ENCODE data around the gene GNL3. TPM values are rescaled to one million over a fixed set of nuclear protein-coding genes. Genes with fewer than 3 reads are reported as not detected.
"Not testable (repeated sequence)": the region's sequence is repeated elsewhere in the genome, so short reads cannot be mapped to it uniquely, and the experiment has no call there.

The GNL3 gene
- total RNA-seq, 1 experiment from 2014 or later: 127 TPM

- in situ Hi-C loops (cut with HindIII; ENCODE audit: low pct_unique_long_range_greater_than_20kb, low sequenced_read_pairs): no loop called here
- no peak for DNase-seq (ENCODE audit: low read depth)
Measured at GRCh38 chr3:52710512-52710911, 24.7 kb downstream of the GNL3 start.

- in situ Hi-C loops (cut with HindIII; ENCODE audit: low pct_unique_long_range_greater_than_20kb, low sequenced_read_pairs): no loop called here
- no peak for DNase-seq (ENCODE audit: low read depth)
Measured at GRCh38 chr3:52712291-52713212, 26.7 kb downstream of the GNL3 start.

- in situ Hi-C loops (cut with HindIII; ENCODE audit: low pct_unique_long_range_greater_than_20kb, low sequenced_read_pairs): no loop called here
- no peak for DNase-seq (ENCODE audit: low read depth)
Measured at GRCh38 chr3:52714335-52715302, 28.8 kb downstream of the GNL3 start.

- DNase-seq (ENCODE audit: low read depth): no peak
- in situ Hi-C loops (cut with HindIII; ENCODE audit: low pct_unique_long_range_greater_than_20kb, low sequenced_read_pairs): no loop called here
Measured at GRCh38 chr3:52715714-52716305, 30.0 kb downstream of the GNL3 start.

- in situ Hi-C loops (cut with HindIII; ENCODE audit: low pct_unique_long_range_greater_than_20kb, low sequenced_read_pairs): no loop called here
- no peak for DNase-seq (ENCODE audit: low read depth)
Measured at GRCh38 chr3:52719618-52720017, 33.8 kb downstream of the GNL3 start.

GRCh38 chr3:52721002-52721729 lies 35.3 kb downstream of the GNL3 start:
- in situ Hi-C loops (cut with HindIII; ENCODE audit: low pct_unique_long_range_greater_than_20kb, low sequenced_read_pairs): no loop called here
- no peak for DNase-seq (ENCODE audit: low read depth)

- no peak for DNase-seq (ENCODE audit: low read depth)
- in situ Hi-C loops (cut with HindIII; ENCODE audit: low pct_unique_long_range_greater_than_20kb, low sequenced_read_pairs): no loop called here
Measured at GRCh38 chr3:52721730-52722008, 35.8 kb downstream of the GNL3 start.

- in situ Hi-C loops (cut with HindIII; ENCODE audit: low pct_unique_long_range_greater_than_20kb, low sequenced_read_pairs): no loop called here
- DNase-seq (ENCODE audit: low read depth): no peak
Measured at GRCh38 chr3:52722491-52722890, 36.7 kb downstream of the GNL3 start.

GRCh38 chr3:52723935-52724334 lies 38.1 kb downstream of the GNL3 start:
- no peak for DNase-seq (ENCODE audit: low read depth)
- in situ Hi-C loops (cut with HindIII; ENCODE audit: low pct_unique_long_range_greater_than_20kb, low sequenced_read_pairs): no loop called here

- in situ Hi-C loops (cut with HindIII; ENCODE audit: low pct_unique_long_range_greater_than_20kb, low sequenced_read_pairs): no loop called here
Measured at GRCh38 chr3:52724511-52724910, 38.7 kb downstream of the GNL3 start.

GRCh38 chr3:52728753-52729152 lies 42.9 kb downstream of the GNL3 start:
- DNase-seq (ENCODE audit: low read depth); in situ Hi-C loops (cut with HindIII; ENCODE audit: low pct_unique_long_range_greater_than_20kb, low sequenced_read_pairs): not testable (repeated sequence)

More at GRCh38 chr3:52724511-52724910, 38.7 kb downstream of the GNL3 start:
- DNase-seq (ENCODE audit: low read depth): no peak

GRCh38 chr3:52730681-52731080 lies 44.8 kb downstream of the GNL3 start:
- DNase-seq (ENCODE audit: low read depth): no peak
- in situ Hi-C loops (cut with HindIII; ENCODE audit: low pct_unique_long_range_greater_than_20kb, low sequenced_read_pairs): no loop called here

GRCh38 chr3:52731590-52731989 lies 45.8 kb downstream of the GNL3 start:
- no peak for DNase-seq (ENCODE audit: low read depth)
- in situ Hi-C loops (cut with HindIII; ENCODE audit: low pct_unique_long_range_greater_than_20kb, low sequenced_read_pairs): no loop called here

- in situ Hi-C loops (cut with HindIII; ENCODE audit: low pct_unique_long_range_greater_than_20kb, low sequenced_read_pairs): no loop called here
- DNase-seq (ENCODE audit: low read depth): no peak
Measured at GRCh38 chr3:52733256-52733891, 47.5 kb downstream of the GNL3 start.

- in situ Hi-C loops (cut with HindIII; ENCODE audit: low pct_unique_long_range_greater_than_20kb, low sequenced_read_pairs): no loop called here
- DNase-seq (ENCODE audit: low read depth): no peak
Measured at GRCh38 chr3:52739730-52740129, 53.9 kb downstream of the GNL3 start.

- in situ Hi-C loops (cut with HindIII; ENCODE audit: low pct_unique_long_range_greater_than_20kb, low sequenced_read_pairs): no loop called here
- no peak for DNase-seq (ENCODE audit: low read depth)
Measured at GRCh38 chr3:52742418-52743041, 56.7 kb downstream of the GNL3 start.

- no peak for DNase-seq (ENCODE audit: low read depth)
- in situ Hi-C loops (cut with HindIII; ENCODE audit: low pct_unique_long_range_greater_than_20kb, low sequenced_read_pairs): no loop called here
Measured at GRCh38 chr3:52743152-52743551, 57.3 kb downstream of the GNL3 start.
